Muscle layer of colon (tissue), 2 donors: ENCODE measurements around the gene CHMP6.
A peak's percentile ranks its signal among the peaks of the same experiment; 100 is the strongest.

Experiments
- H3K27ac ChIP-seq: one replicate; pipeline ENCODE4 v1.7.0; 2013; ENCODE audit warnings: low read depth, mild to moderate bottlenecking, low read length, moderate library complexity
- H3K27me3 ChIP-seq, 2 donors: one replicate each; pipeline ENCODE4 v1.7.0; 2013; ENCODE audit warnings: low read length in 2 of 2, mild to moderate bottlenecking in 2 of 2; ENCODE audit not compliant: insufficient read depth in 2 of 2, control insufficient read depth in 1 of 2
- H3K36me3 ChIP-seq: one replicate; pipeline ENCODE4 v1.7.0; 2013; ENCODE audit warnings: mild to moderate bottlenecking, low read length; ENCODE audit not compliant: insufficient read depth
- H3K4me1 ChIP-seq: one replicate; pipeline ENCODE4 v1.7.0; 2013; ENCODE audit warnings: mild to moderate bottlenecking, low read length; ENCODE audit not compliant: insufficient read depth
- H3K4me3 ChIP-seq, 2 donors: one replicate each; pipeline ENCODE4 v1.7.0; 2013; ENCODE audit warnings: low read length in 2 of 2, low read depth in 1 of 2, mild to moderate bottlenecking in 1 of 2, moderate library complexity in 1 of 2
- H3K9ac ChIP-seq: one replicate; pipeline ENCODE4 v1.7.0; 2013; ENCODE audit warnings: low read length
- H3K9me3 ChIP-seq: one replicate; pipeline ENCODE4 v1.7.0; 2013; ENCODE audit warnings: mild to moderate bottlenecking, low read length
- donor health status: abdominal sarcoma.
- donor health status: Adenocarcinoma of cecum.

Gene CHMP6

GRCh38 chr17:80989586-80989913 is 2.1 kb upstream of the CHMP6 start:
- H3K4me3 ChIP-seq: no peak overlapping the region
- H3K9ac ChIP-seq: no peak overlapping the region
- no peak overlapping the region for H3K27ac ChIP-seq

GRCh38 chr17:80990921-80991644 is 558 bp upstream of the CHMP6 start:
- Histone ChIP-seq H3K27me3 (no peaks in the 10 kb centered on the region), H3K4me1 (peaks cover 25% of the 10 kb centered on the region), H3K9me3 (no peaks in the 10 kb centered on the region), H3K9ac (peak overlapping the region; percentile 44), H3K27ac (peak overlapping the region; percentile 72), H3K36me3 (peaks cover 12% of the 10 kb centered on the region), H3K4me3 (peak overlapping the region; percentile 85 to 89)

More at GRCh38 chr17:80989586-80989913, 2.1 kb upstream of the CHMP6 start:
- Histone ChIP-seq H3K9me3 (no peaks in the 10 kb centered on the region), H3K27me3 (no peaks in the 10 kb centered on the region), H3K36me3 (no peaks in the 10 kb centered on the region), H3K4me1 (peaks cover 25% of the 10 kb centered on the region)

- no peaks in the 10 kb centered on the region for H3K9me3 ChIP-seq
- H3K4me1 ChIP-seq: peaks cover 25% of the 10 kb centered on the region
- peak overlapping the region; percentile 85 to 89 for H3K4me3 ChIP-seq
- H3K27ac ChIP-seq: peak overlapping the region; percentile 72
- peaks cover 24% of the 10 kb centered on the region for H3K36me3 ChIP-seq
- H3K27me3 ChIP-seq: no peaks in the 10 kb centered on the region
- peak overlapping the region; percentile 49 for H3K9ac ChIP-seq
Observed at GRCh38 chr17:80992077-80992947, 671 bp downstream of the CHMP6 start.

GRCh38 chr17:80992948-80993624 is 1.4 kb downstream of the CHMP6 start:
- Histone ChIP-seq H3K27ac (no peak overlapping the region), H3K4me3 (peak overlapping the region in 1 of 2 donors; percentile 89), H3K9ac (peak overlapping the region; percentile 49), H3K4me1 (peaks cover 25% of the 10 kb centered on the region), H3K27me3 (no peaks in the 10 kb centered on the region), H3K9me3 (no peaks in the 10 kb centered on the region), H3K36me3 (peaks cover 30% of the 10 kb centered on the region)

- Histone ChIP-seq H3K4me3 (no peak overlapping the region), H3K9ac (no peak overlapping the region), H3K36me3 (peaks cover 30% of the 10 kb centered on the region), H3K27ac (no peak overlapping the region), H3K27me3 (no peaks in the 10 kb centered on the region), H3K4me1 (peaks cover 21% of the 10 kb centered on the region), H3K9me3 (no peaks in the 10 kb centered on the region)
Observed at GRCh38 chr17:80995131-80995530, 3.5 kb downstream of the CHMP6 start.

GRCh38 chr17:80996422-80997305 is 5.0 kb downstream of the CHMP6 start:
- Histone ChIP-seq H3K9ac (no peak overlapping the region), H3K9me3 (no peaks in the 10 kb centered on the region), H3K36me3 (peaks cover 30% of the 10 kb centered on the region), H3K27me3 (no peaks in the 10 kb centered on the region), H3K4me1 (peaks cover 14% of the 10 kb centered on the region), H3K4me3 (no peak overlapping the region), H3K27ac (no peak overlapping the region)

GRCh38 chr17:80997424-80998117 is 5.9 kb downstream of the CHMP6 start:
- Histone ChIP-seq H3K4me1 (peaks cover 19% of the 10 kb centered on the region), H3K27ac (no peak overlapping the region), H3K9ac (no peak overlapping the region), H3K27me3 (no peaks in the 10 kb centered on the region), H3K4me3 (no peak overlapping the region), H3K36me3 (peaks cover 30% of the 10 kb centered on the region), H3K9me3 (no peaks in the 10 kb centered on the region)

- H3K4me3 ChIP-seq: no peak overlapping the region
- no peaks in the 10 kb centered on the region for H3K9me3 ChIP-seq
- no peak overlapping the region for H3K27ac ChIP-seq
- peaks cover 30% of the 10 kb centered on the region for H3K36me3 ChIP-seq
- no peak overlapping the region for H3K9ac ChIP-seq
- peaks cover 17% of the 10 kb centered on the region for H3K4me1 ChIP-seq
- H3K27me3 ChIP-seq: no peaks in the 10 kb centered on the region
Observed at GRCh38 chr17:80998118-80998747, 6.6 kb downstream of the CHMP6 start.

GRCh38 chr17:80998748-80999535 is 7.3 kb downstream of the CHMP6 start:
- Histone ChIP-seq H3K27ac (no peak overlapping the region), H3K4me3 (no peak overlapping the region), H3K27me3 (peaks cover 0 to 7% of the 10 kb centered on the region in 2 donors), H3K4me1 (peaks cover 11% of the 10 kb centered on the region), H3K36me3 (peaks cover 30% of the 10 kb centered on the region), H3K9ac (no peak overlapping the region), H3K9me3 (no peaks in the 10 kb centered on the region)
